ENCODE results near the gene UBA6. TPM values are rescaled to one million over a fixed set of nuclear protein-coding genes. Genes with fewer than 3 reads are reported as not detected.

Gene UBA6
- total and polyA plus RNA-seq, 9 of the 15 experiments (the other 6 are each of a cell fraction or from before 2014, with no cell fraction given) = 22.9 to 139 (median 94.6) TPM

- Histone ChIP-seq H3K27me3 (ENCODE audit: control insufficient read depth in 2 of 2, insufficient read depth in 2 of 2, low read length in 2 of 2) (no peaks in the 10 kb centered on the region), H3K9me3 (replicated peaks; ENCODE audit: control insufficient read depth, insufficient read depth, low read depth, low read length) (no peaks in the 10 kb centered on the region), H4K20me1 (replicated peaks; ENCODE audit: control insufficient read depth, insufficient read depth, low read length) (no peaks in the 10 kb centered on the region), H3K9ac (ENCODE audit: insufficient read depth in 1 of 2, low read depth in 2 of 2, low read length in 2 of 2) (no peak overlapping the region), H3K36me3 (ENCODE audit: control insufficient read depth, insufficient read depth, low read length) (no peaks in the 10 kb centered on the region), H3K9me1 (ENCODE audit: control insufficient read depth, insufficient read depth, low read length) (no peaks in the 10 kb centered on the region), H3K4me3 (no peak overlapping the region), H3K79me2 (ENCODE audit: control insufficient read depth, insufficient read depth, low read length) (no peaks in the 10 kb centered on the region), H2AFZ (ENCODE audit: low read depth, low read length) (peak overlapping the region; percentile 47), H3K4me1 (replicated peaks in 1 of 2; ENCODE audit: control insufficient read depth in 2 of 2, insufficient read depth in 2 of 2, low read length in 2 of 2) (peaks cover 0 to 38% of the 10 kb centered on the region in 2 experiments; a peak in 3 of 5 replicates), H3K27ac (ENCODE audit: extremely low read depth, low read depth, low read length) (no peak overlapping the region), H3K4me2 (ENCODE audit: insufficient read depth, low read length) (no peak overlapping the region)
- no peak for ATAC-seq
- no TSS peak for BruUV-seq (replicated peaks)
- intact Hi-C loops (cut with micrococcal nuclease) (no loop called here), in situ Hi-C loops (cut with MboI) (no loop called here)
- 89% methylated on average over 1 of the region's 1 CpG for WGBS (ENCODE audit: insufficient coverage, low coverage, missing lambda C conversion rate)
- ChIA-PET POLR2A (interaction anchor here (0.7 kb wide), 1 partner anchor 25 kb away, joined by 4 read pairs; the partner anchor contains the start of gene CENPC), CTCF (ENCODE audit: low intra/inter-chr PET ratio) (no interaction called here)
- no peak for DNase-seq (ENCODE audit: extremely low read depth in 1 of 4, low spot score in 3 of 4)
- no peak for FAIRE-seq
- TF ChIP-seq CEBPZ (IDR thresholded peaks at IDR 0.05; ENCODE audit: borderline replicate concordance, low read depth, low read length) (no peak), ZNF512 (tag; IDR thresholded peaks at IDR 0.05) (peak; percentile 68), RBM15 (IDR thresholded peaks at IDR 0.05; ENCODE audit: insufficient read depth, low read length) (no peak), ZNF232 (CRISPR knock-in tag; IDR thresholded peaks at IDR 0.05) (no peak), E4F1 (CRISPR knock-in tag; IDR thresholded peaks at IDR 0.05; ENCODE audit: borderline replicate concordance) (no peak), KDM2B (CRISPR knock-in tag; IDR thresholded peaks at IDR 0.05) (no peak), ZNF311 (CRISPR knock-in tag; IDR thresholded peaks at IDR 0.05) (no peak), CTCF (IDR thresholded peaks at IDR 0.05 in 2 of 3, conservative IDR thresholded peaks at IDR 0.05 in 1 of 3; ENCODE audit: insufficient read depth in 2 of 3, low read depth in 1 of 3, low read length in 3 of 3) (no peak), ATF3 (IDR thresholded peaks at IDR 0.05) (no peak), ATF3 (CRISPR knock-in tag; conservative IDR thresholded peaks at IDR 0.05) (no peak), GATAD2A (IDR thresholded peaks at IDR 0.05) (no peak)
Observed at GRCh38 chr4:67570537-67570936, 130.4 kb downstream of the UBA6 start.

Data from K562 (cell line).